Measurements from ENCODE around the gene RALGAPA2.

RALGAPA2 gene

GRCh38 chr20:20391766-20392165 is 320.7 kb downstream of the RALGAPA2 start:
- DNase-seq, result no peak

DNA sequence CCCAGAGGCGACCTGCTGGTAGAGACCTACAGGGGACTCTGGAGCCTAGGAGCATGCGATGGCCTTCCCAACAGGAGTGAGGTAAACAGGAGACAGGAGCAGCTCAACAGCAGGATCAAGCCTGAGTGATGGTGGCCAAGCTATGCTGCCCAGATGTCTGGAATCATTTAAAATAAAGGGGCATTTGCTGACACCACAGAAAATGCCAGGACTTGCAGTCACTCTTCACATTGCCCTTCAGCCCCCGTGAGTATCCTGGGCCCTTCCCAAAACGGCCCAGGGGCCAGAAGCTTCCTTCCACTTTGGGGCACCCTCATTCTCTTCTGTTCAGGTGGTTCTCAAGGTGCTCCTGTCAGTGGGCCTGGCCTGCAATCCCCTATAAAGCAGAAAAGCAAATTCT is 321.3 kb downstream of the RALGAPA2 start:
- no peak for DNase-seq

DNA sequence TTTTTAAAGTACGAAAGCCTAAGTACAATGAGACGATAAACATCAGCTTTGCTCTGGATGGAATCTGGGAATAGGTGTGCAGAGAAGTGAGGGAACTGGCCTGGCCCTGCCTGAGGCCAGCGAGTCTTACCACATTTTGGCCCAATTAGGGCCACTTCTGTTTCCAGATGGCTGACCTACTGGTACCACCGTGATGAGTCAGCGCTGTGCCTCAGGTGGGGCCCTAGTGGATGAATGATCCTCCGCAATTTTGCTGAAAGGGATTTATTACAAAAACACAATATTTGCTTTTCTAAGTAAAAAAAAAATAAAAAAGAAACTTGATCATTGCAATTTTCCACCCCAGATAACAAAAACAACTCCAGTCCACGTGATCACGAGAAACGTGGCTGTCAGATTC is 322.1 kb downstream of the RALGAPA2 start:
- no peak for DNase-seq

DNA sequence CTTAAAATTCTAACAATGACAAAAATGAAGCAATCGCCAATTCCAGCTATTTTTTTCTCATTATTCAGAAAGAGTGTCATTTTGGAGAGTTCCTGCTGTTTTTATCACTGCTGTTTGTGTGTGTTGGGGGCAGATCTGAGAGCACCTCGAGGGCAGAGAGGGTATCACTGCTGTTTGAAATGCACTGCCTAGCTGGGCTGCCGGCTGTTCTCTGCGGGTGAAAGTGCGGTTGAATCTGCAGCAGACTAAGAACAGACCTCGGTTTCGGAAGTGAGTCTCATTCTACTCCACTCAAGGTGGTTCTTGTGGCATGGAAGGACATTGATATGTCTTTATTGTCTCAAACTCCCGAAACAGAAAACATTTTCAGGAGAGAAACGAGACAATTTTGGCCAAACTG is 326.3 kb downstream of the RALGAPA2 start:
- DNase-seq, result no peak

GRCh38 chr20:20375862-20376261 is 336.6 kb downstream of the RALGAPA2 start:
- no peak for DNase-seq

- no peak for DNase-seq
Observed at GRCh38 chr20:20373091-20373571, 339.3 kb downstream of the RALGAPA2 start.

DNA sequence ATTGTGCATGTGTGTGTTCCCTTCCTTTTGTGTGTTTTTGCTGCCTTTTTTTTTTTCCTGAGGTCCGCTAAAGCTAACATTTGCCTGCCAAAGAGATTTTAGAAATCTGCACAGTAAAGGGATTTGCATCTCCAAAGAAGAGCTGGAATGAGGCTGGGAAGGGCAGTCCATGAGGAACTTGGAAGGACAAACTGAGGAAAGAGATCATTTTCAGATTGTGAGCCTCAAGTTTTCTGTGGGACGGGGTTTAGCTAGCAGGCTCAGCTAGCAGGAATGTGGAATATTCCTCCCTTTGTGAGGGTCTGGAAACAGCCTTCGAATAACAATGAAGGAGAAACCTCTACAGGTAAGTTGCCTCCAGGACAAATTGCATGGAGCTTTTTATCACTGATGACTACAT is 340.8 kb downstream of the RALGAPA2 start:
- DNase-seq, result no peak

- no peak for DNase-seq
Observed at GRCh38 chr20:20371083-20371482, 341.4 kb downstream of the RALGAPA2 start.

DNA sequence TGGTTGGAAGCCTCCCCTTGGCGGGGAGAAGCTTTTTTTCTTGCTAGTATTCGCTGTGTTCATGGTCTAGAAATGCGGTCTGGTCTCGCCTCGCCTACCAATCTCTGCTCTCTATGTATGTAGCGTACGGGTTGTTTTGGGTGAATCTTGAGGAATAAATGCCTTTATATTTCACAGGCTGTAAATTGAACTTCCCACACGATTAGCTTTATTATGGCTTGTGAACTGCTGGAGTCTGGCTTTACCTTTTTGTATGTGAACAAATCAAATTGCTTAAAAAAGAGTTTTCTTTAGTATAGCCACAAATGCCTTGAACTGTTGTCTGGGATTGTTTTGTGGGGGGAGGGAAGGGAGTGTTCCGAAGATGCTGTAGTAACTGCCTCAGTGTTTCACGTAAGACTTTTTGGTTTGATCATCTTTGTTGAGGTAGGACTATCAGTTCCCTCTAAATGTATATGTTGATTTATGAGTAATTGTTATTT is 342.3 kb downstream of the RALGAPA2 start:
- DNase-seq, result no peak

DNA sequence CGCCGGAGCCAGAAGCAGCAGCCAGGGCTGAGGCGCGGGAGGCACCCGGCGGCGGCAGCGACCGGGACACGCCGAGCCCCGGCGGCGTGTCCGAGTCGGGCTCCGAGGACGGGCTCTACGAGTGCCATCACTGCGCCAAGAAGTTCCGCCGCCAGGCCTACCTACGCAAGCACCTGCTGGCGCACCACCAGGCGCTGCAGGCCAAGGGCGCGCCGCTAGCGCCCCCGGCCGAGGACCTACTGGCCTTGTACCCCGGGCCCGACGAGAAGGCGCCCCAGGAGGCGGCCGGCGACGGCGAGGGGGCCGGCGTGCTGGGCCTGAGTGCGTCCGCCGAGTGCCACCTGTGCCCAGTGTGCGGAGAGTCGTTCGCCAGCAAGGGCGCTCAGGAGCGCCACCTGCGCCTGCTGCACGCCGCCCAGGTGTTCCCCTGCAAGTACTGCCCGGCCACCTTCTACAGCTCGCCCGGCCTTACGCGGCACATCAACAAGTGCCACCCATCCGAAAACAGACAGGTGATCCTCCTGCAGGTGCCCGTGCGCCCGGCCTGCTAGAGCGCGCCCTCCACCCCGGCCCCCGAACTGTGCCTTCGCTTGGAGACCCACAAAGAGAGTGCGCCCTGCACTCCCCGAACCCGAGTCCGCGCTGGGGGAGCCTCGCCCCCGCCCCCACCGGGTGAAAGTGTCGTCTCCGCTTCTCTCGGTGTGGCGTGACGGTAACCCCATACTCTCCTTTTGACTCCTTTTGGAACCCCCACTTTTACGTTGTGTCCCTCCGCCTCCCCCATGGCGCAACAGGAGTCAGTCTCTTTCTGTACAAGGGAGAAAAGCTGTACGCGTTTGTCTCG is 343.0 kb downstream of the RALGAPA2 start:
- no peak for DNase-seq

DNA sequence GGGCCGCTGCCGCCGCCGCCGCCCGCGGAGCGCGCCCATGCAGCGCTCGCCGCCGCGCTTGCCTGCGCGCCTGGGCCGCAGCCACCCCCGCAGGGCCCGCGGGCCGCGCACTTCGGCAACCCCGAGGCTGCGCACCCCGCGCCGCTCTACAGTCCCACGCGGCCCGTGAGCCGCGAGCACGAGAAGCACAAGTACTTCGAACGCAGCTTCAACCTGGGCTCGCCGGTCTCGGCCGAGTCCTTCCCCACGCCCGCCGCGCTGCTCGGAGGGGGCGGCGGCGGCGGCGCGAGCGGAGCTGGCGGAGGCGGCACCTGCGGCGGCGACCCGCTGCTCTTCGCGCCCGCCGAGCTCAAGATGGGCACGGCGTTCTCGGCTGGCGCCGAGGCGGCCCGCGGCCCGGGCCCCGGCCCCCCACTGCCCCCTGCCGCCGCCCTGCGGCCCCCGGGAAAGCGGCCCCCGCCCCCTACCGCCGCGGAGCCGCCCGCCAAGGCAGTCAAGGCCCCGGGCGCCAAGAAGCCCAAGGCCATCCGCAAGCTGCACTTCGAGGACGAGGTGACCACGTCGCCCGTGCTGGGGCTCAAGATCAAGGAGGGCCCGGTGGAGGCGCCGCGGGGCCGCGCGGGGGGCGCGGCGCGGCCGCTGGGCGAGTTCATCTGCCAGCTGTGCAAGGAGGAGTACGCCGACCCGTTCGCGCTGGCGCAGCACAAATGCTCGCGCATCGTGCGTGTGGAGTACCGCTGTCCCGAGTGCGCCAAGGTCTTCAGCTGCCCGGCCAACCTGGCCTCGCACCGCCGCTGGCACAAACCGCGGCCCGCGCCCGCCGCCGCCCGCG is 343.8 kb downstream of the RALGAPA2 start:
- DNase-seq, result no peak

- DNase-seq, result no peak
Observed at GRCh38 chr20:20367575-20368417, 344.6 kb downstream of the RALGAPA2 start, which contains the start of gene INSM1. Gene INSM1 (plus strand): TSS chr20:20368104. CDS start chr20:20368268, 164 bp downstream.

- no peak for DNase-seq
Observed at GRCh38 chr20:20366876-20367574, 345.4 kb downstream of the RALGAPA2 start.

GRCh38 chr20:20366551-20366875 is 345.9 kb downstream of the RALGAPA2 start:
- no peak for DNase-seq

DNA sequence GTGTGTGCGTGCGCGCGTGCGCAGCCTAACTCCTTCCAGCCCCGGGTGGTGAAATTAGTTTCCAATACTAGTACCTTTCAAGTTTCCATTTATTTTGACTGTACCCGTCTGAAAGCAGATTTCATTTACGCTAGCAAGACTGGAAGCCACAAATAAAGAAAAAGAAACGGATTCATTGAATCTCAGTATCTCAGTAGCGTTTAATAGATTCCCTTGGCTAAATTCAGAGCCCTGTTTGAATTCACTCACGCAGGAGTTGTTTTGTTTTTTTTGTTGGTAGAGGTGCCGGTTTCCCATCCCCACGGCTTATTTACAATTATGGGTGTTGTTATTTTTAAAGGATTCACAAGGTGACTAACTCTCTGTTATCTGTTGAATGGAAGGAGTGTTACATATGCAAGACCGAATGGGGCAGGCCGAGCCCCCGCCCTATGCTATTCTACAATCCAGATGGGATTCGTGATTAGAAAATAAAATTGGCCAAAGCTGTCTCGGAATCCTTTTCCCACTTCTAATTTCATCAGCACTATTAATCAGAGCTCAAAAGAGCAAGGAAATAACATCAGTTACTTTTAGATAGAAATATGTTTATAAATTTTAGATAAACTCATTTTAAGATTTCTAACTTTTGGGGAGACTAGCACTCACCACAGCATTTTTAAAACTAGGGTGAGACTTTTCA is 346.8 kb downstream of the RALGAPA2 start:
- DNase-seq, result no peak

- no peak for DNase-seq
Observed at GRCh38 chr20:20364593-20365479, 347.6 kb downstream of the RALGAPA2 start.

GRCh38 chr20:20363799-20364592 is 348.4 kb downstream of the RALGAPA2 start:
- DNase-seq, result no peak

DNA sequence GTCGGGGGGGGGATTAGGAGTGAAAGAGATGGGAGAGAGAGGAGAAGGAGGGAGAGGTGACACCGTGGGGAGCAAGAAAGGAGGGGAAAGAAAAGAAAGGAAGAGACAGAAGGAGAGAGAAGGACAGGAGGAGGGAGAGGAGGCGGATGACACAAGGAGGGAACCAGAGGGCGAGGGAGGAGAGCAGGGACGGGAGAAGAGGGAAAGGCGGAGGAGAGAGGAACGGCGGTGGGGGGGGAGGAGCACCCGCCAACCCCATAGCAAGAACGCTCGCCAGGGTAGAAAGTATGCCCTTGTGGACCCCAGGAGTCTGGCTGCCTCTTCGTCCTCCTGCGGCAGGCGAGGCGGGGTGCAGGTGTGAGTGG is 349.0 kb downstream of the RALGAPA2 start:
- DNase-seq, result no peak

GRCh38 chr20:20362774-20363433 is 349.5 kb downstream of the RALGAPA2 start:
- DNase-seq, result no peak

Data from CD4-positive, alpha-beta T cell treated with Interleukin-4 for 1 hour (primary cell).